C4-2B (cell line): Measurements from ENCODE around the gene VSTM2L.

Source experiments
- ZFX ChIP-seq: fragments of 450-650 bp; IDR thresholded peaks from 2 replicates; pipeline ENCODE4 v1.6.1; 2017
- TF ChIP-seq, protein P1 (sequence below): fragments of 450-650 bp; conservative IDR thresholded peaks from 2 replicates; pipeline ENCODE4 v1.5.1; 2017; ENCODE audit warnings: mild to moderate bottlenecking

DNA sequence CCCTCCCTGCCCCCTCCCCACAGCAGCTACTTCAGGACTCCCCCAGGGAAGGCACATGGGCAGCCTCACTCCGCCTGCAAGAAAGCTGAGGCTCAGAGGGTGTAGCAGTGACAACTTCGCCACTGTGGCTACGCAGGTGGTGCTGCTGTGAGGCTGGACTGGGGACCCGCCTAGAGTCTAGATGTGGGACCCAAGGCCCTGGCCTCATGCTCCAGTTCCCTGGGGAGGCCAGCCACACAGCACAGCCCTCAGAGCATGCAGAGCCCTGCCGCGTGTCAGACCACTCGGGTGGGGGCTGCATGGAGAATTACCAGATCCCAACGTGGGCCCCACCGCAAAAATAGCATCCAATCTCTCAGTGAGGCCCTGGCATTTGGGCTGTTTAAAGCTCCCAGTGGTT is 30.8 kb upstream of the VSTM2L start:
- TF ChIP-seq, protein P1, sequence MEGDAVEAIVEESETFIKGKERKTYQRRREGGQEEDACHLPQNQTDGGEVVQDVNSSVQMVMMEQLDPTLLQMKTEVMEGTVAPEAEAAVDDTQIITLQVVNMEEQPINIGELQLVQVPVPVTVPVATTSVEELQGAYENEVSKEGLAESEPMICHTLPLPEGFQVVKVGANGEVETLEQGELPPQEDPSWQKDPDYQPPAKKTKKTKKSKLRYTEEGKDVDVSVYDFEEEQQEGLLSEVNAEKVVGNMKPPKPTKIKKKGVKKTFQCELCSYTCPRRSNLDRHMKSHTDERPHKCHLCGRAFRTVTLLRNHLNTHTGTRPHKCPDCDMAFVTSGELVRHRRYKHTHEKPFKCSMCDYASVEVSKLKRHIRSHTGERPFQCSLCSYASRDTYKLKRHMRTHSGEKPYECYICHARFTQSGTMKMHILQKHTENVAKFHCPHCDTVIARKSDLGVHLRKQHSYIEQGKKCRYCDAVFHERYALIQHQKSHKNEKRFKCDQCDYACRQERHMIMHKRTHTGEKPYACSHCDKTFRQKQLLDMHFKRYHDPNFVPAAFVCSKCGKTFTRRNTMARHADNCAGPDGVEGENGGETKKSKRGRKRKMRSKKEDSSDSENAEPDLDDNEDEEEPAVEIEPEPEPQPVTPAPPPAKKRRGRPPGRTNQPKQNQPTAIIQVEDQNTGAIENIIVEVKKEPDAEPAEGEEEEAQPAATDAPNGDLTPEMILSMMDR: no peak
- TF ChIP-seq ZFX: no peak
